ENCODE measurements around the gene TMEM164.

The TMEM164 gene

DNA sequence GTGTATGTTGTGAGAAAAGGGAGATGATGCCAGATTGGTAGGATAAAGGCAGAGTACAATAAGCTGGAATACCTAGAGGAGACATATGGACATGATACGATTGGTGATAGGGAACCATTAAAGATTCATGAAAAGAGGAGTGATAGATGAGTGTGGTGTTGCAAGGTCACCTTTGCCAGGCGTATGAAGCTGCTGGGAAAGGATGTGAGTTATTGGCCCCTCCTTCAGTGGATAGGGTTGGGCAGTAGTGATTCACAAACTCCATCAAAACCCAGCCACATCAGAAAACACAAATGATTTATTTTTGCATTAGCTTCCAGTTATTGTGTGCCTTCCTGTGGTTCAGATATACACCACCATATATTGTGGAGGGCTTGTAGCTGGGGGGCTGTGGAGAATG lies 34.3 kb downstream of the TMEM164 start:
- no peak for DNase-seq (ENCODE audit: low read depth in 2 of 2)

DNA sequence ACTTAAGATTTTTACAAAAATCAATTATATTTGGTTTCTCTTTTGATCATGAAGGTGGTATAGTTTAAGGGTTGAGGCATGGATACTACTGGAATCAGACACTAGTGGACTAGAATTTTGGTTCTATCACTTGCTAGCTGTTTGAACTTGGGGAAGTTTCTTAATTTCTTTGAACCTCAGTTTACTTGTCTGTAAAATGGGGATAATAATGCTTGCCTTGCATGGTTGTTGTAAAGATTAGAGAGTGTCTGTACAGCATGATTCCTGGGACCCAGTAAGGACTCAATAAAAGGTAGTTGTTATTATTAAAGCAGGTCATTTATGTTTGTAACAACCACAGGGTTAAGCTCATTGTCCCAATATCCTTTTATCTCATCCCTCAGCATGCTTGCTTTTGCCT lies 36.0 kb downstream of the TMEM164 start:
- no peak for DNase-seq (ENCODE audit: low read depth in 2 of 2)

GRCh38 chrX:110041980-110042379 lies 39.1 kb downstream of the TMEM164 start:
- no peak for DNase-seq (ENCODE audit: low read depth in 2 of 2)

- no peak for DNase-seq (ENCODE audit: low read depth in 2 of 2)
Observed at GRCh38 chrX:110042496-110042895, 39.6 kb downstream of the TMEM164 start.

GRCh38 chrX:110043506-110043905 lies 40.6 kb downstream of the TMEM164 start:
- DNase-seq (ENCODE audit: low read depth in 2 of 2): no peak

GRCh38 chrX:110044346-110045249 lies 41.7 kb downstream of the TMEM164 start:
- DNase-seq (ENCODE audit: low read depth in 2 of 2): no peak

DNA sequence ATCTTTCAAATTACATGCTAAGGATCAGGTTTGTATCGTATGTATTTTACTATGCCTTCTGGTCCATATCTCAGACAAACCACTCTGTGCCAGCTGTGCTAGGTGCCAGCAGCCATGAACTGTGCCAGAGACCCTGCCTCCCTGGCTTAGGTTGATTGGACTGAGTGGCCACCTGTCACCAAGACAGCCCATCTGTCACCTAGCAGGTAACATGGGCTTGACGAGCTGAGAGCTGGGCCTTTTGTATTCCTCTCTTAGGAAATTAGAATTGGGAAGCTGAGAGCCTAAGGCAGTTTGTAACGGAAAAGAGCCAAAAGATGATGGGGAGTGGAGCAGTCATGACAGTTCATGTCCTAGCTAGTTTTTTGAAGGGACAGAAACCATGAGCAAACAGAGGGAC lies 42.5 kb downstream of the TMEM164 start:
- no peak for DNase-seq (ENCODE audit: low read depth in 2 of 2)

GRCh38 chrX:110046001-110046400 lies 43.1 kb downstream of the TMEM164 start:
- DNase-seq (ENCODE audit: low read depth in 2 of 2): no peak

- DNase-seq (ENCODE audit: low read depth in 2 of 2): no peak
Observed at GRCh38 chrX:110046971-110047370, 44.1 kb downstream of the TMEM164 start.

DNA sequence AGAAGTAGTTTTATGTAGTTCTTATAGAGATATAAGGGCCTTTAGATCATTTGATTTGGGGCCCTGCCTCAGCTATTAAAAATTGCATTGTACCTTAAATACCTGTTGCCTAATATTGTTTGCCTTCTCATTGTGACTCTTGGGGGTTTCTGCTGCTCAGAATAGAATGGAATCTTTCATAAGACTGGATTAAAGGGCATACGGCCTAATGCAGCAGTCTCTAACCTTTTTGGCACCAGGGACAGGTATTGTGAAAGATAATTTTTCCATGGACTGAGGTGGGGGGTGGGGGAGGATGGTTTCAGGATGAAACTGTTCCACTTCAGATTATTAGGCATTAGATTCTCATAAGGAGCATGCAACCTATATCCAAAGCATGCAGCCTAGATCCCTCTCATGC lies 46.2 kb downstream of the TMEM164 start:
- no peak for DNase-seq (ENCODE audit: low read depth in 2 of 2)

DNA sequence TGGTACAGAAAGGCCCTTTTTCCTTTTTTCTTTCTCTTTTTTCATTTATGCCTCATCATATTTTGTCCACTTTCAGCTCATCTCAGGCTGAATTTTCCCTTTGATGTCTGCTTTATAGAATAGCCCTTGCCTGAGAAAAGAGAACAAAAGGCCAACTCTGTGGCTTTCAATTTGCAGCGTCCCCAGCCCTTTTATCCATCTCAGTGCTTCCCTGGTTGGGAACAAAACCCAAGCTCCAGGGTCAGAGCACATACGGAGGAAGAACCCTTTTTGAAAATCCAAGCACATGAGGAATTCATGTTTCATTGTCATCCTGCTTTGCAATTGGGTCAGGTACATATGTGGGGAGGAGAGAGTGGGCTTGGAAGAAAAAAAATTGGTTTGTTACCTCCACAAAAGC lies 47.5 kb downstream of the TMEM164 start:
- no peak for DNase-seq (ENCODE audit: low read depth in 2 of 2)

- no peak for DNase-seq (ENCODE audit: low read depth in 2 of 2)
Observed at GRCh38 chrX:110050901-110051300, 48.0 kb downstream of the TMEM164 start.

DNA sequence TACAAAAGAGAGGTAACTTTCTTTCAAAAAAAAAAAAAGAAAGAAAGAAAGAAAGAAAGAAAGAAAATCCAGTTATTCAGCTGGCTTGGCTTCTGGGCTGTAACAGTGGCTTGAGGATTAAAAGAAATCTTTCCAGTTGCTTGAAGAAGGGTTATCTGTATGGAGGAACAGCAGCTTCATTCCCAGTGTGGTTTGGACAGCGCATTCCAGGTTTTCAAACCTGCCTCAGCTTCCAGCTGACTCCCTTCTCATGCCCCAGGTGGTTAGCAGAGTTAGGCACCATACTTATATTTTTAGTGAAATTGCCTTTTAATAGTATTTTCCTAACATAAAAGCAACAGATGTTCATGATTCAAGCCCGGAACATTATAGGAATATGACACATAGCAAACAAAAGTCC lies 48.6 kb downstream of the TMEM164 start:
- DNase-seq (ENCODE audit: low read depth in 2 of 2): no peak

GRCh38 chrX:110052303-110052702 lies 49.4 kb downstream of the TMEM164 start:
- DNase-seq (ENCODE audit: low read depth in 2 of 2): no peak

DNA sequence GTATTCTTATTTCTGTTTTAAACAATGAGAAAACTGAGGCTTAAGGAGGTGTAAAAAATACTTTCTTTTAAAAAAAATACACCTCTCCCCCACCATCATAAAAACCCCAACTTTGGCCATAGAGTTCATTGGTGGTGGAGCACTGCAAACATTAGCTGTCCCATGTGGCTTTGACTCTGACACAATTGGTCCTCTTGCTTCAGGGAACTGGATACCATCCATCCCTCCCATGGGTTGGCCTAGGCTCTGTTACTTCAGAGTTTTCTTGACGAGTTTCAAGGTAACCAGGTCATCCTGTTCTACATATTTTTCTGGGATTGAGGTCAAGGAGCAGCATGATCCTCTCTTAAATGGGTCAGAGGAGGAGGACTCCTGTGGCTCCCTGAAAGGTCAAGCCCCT lies 50.5 kb downstream of the TMEM164 start:
- DNase-seq (ENCODE audit: low read depth in 2 of 2): no peak

GRCh38 chrX:110055616-110056015 lies 52.7 kb downstream of the TMEM164 start:
- DNase-seq (ENCODE audit: low read depth in 2 of 2): no peak

DNA sequence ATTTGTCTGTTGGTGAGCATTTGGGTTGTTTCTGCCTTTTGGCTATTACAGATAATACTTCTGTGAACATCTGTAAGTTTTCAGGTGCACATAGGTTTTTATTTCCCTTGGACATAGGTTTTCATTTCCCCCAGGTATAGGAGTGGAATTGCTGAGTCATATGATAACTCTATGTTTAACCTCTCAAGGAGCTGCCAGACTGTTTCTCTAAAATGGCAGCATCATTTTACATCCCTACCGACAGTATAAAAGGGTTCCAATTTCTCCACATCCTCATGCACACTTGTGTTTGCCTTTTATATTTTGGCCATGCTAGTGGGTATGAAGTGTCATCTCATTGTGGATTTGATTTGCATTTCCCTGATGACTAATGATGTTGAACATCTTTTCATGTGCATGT lies 53.5 kb downstream of the TMEM164 start:
- DNase-seq (ENCODE audit: low read depth in 2 of 2): no peak

GRCh38 chrX:110059410-110059809 lies 56.5 kb downstream of the TMEM164 start:
- DNase-seq (ENCODE audit: low read depth in 2 of 2): no peak

GRCh38 chrX:110060317-110060716 lies 57.4 kb downstream of the TMEM164 start:
- DNase-seq (ENCODE audit: low read depth in 2 of 2): no peak

- no peak for DNase-seq (ENCODE audit: low read depth in 2 of 2)
Observed at GRCh38 chrX:110060846-110061537, 58.1 kb downstream of the TMEM164 start.

GRCh38 chrX:110062919-110063318 lies 60.0 kb downstream of the TMEM164 start:
- no peak for DNase-seq (ENCODE audit: low read depth in 2 of 2)

- DNase-seq (ENCODE audit: low read depth in 2 of 2): no peak
Observed at GRCh38 chrX:110066488-110067225, 63.7 kb downstream of the TMEM164 start.
